ENCODE measurements around the gene PRKCE.

Gene PRKCE

GRCh38 chr2:45936623-45936979 lies 285.1 kb downstream of the PRKCE start:
- no peak for DNase-seq (ENCODE audit: low spot score)

- no peak for DNase-seq (ENCODE audit: low spot score)
Observed at GRCh38 chr2:45937990-45938389, 286.5 kb downstream of the PRKCE start.

- peak; percentile 45 for DNase-seq (ENCODE audit: low spot score)
Observed at GRCh38 chr2:45938649-45939511, 287.4 kb downstream of the PRKCE start.

- DNase-seq (ENCODE audit: low spot score) = no peak
Observed at GRCh38 chr2:45941531-45942236, 290.2 kb downstream of the PRKCE start.

GRCh38 chr2:45942237-45942738 lies 290.8 kb downstream of the PRKCE start:
- DNase-seq (ENCODE audit: low spot score) = no peak

GRCh38 chr2:45943219-45944044 lies 292.0 kb downstream of the PRKCE start:
- no peak for DNase-seq (ENCODE audit: low spot score)

- peak; percentile 75 for DNase-seq (ENCODE audit: low spot score)
Observed at GRCh38 chr2:45944074-45944473, 292.6 kb downstream of the PRKCE start.

- no peak for DNase-seq (ENCODE audit: low spot score)
Observed at GRCh38 chr2:45945302-45945717, 293.8 kb downstream of the PRKCE start.

GRCh38 chr2:45946023-45946422 lies 294.5 kb downstream of the PRKCE start:
- no peak for DNase-seq (ENCODE audit: low spot score)

- DNase-seq (ENCODE audit: low spot score) = no peak
Observed at GRCh38 chr2:45950606-45951005, 299.1 kb downstream of the PRKCE start.

- DNase-seq (ENCODE audit: low spot score) = no peak
Observed at GRCh38 chr2:45951025-45951727, 299.7 kb downstream of the PRKCE start.

- DNase-seq (ENCODE audit: low spot score) = no peak
Observed at GRCh38 chr2:45952591-45952990, 301.1 kb downstream of the PRKCE start.

- DNase-seq (ENCODE audit: low spot score) = no peak
Observed at GRCh38 chr2:45953376-45954027, 302.0 kb downstream of the PRKCE start.

- no peak for DNase-seq (ENCODE audit: low spot score)
Observed at GRCh38 chr2:45954233-45954850, 302.9 kb downstream of the PRKCE start.

GRCh38 chr2:45957533-45958227 lies 306.2 kb downstream of the PRKCE start:
- no peak for DNase-seq (ENCODE audit: low spot score)

- DNase-seq (ENCODE audit: low spot score) = no peak
Observed at GRCh38 chr2:45960057-45960863, 308.8 kb downstream of the PRKCE start.

- no peak for DNase-seq (ENCODE audit: low spot score)
Observed at GRCh38 chr2:45962177-45962921, 310.9 kb downstream of the PRKCE start.

- no peak for DNase-seq (ENCODE audit: low spot score)
Observed at GRCh38 chr2:45963816-45964215, 312.3 kb downstream of the PRKCE start.

Data from kidney capillary endothelial cell (primary cell).